HepG2 (cell line): ENCODE measurements around the gene SURF1. TPM values are rescaled to one million over a fixed set of nuclear protein-coding genes. Genes with fewer than 3 reads are reported as not detected.

Source experiments
- AHR ChIP-seq: IDR thresholded peaks from 2 replicates; pipeline ENCODE4 v1.6.1; 2018; ENCODE audit warnings: missing genetic modification reagents, missing compliant biosample characterization
- ASH2L ChIP-seq: fragments of 300-600, 200-600 bp; sonication (generic); IDR thresholded peaks from 2 replicates; pipeline ENCODE4 v1.7.0; 2017; ENCODE audit warnings: low read depth, mild to moderate bottlenecking, moderate library complexity, mixed read lengths, low read length; ENCODE audit not compliant: insufficient read length
- DPF2 ChIP-seq: sonication (generic); formaldehyde crosslinking; IDR thresholded peaks from 2 replicates; pipeline ENCODE4 v1.4.0; 2020; ENCODE audit warnings: mild to moderate bottlenecking, low read depth, missing genetic modification reagents, borderline replicate concordance
- DZIP1 ChIP-seq: sonication (generic); formaldehyde crosslinking; IDR thresholded peaks from 2 replicates; pipeline ENCODE4 v1.5.0; 2020; ENCODE audit warnings: mild to moderate bottlenecking, missing genetic modification reagents
- HDAC6 ChIP-seq: fragments of 200-600 bp; sonication (generic); IDR thresholded peaks from 2 replicates; pipeline ENCODE4 v1.7.0; 2017; ENCODE audit warnings: mild to moderate bottlenecking, antibody characterized with exemption, low read length, low read depth
- JARID2 ChIP-seq: sonication (generic); formaldehyde crosslinking; IDR thresholded peaks from 2 replicates; pipeline ENCODE4 v1.8.1; 2023; ENCODE audit warnings: missing genetic modification reagents, inconsistent platforms; ENCODE audit not compliant: insufficient replicate concordance
- KAT7 ChIP-seq: IDR thresholded peaks from 2 replicates; pipeline ENCODE4 v1.6.1; 2018; ENCODE audit warnings: borderline replicate concordance, missing compliant biosample characterization
- KLF11 ChIP-seq: IDR thresholded peaks from 2 replicates; pipeline ENCODE4 v1.6.1; 2016; ENCODE audit warnings: missing compliant biosample characterization
- KLF13 ChIP-seq: sonication (generic); formaldehyde crosslinking; IDR thresholded peaks from 2 replicates; pipeline ENCODE4 v1.4.0; 2020; ENCODE audit warnings: mild to moderate bottlenecking, missing genetic modification reagents
- KLF16 ChIP-seq, 2 experiments: sonication (generic) in 1 of 2; formaldehyde crosslinking in 1 of 2; IDR thresholded peaks; 2 replicates each; pipeline versions ENCODE4 v1.6.1 to v1.8.0; 2016 to 2023; ENCODE audit warnings: missing genetic modification reagents in 2 of 2, missing compliant biosample characterization in 1 of 2
- MEF2D ChIP-seq: sonication (generic); formaldehyde crosslinking; IDR thresholded peaks from 2 replicates; pipeline ENCODE4 v1.5.1; 2020; ENCODE audit warnings: mild to moderate bottlenecking, missing genetic modification reagents
- NPAS2 ChIP-seq: sonication (generic); formaldehyde crosslinking; IDR thresholded peaks from 2 replicates; pipeline ENCODE4 v1.8.0; 2022; ENCODE audit warnings: mild to moderate bottlenecking, missing genetic modification reagents, borderline replicate concordance
- SIN3B ChIP-seq: fragments of 150-350 bp; IDR thresholded peaks from 2 replicates; pipeline ENCODE4 v1.6.1; 2014; ENCODE audit warnings: low read length
- SRY ChIP-seq: sonication (generic); formaldehyde crosslinking; IDR thresholded peaks from 2 replicates; pipeline ENCODE4 v1.8.0; 2022; ENCODE audit warnings: mild to moderate bottlenecking, missing genetic modification reagents
- TFDP1 ChIP-seq: IDR thresholded peaks from 2 replicates; pipeline ENCODE4 v1.6.1; 2016; ENCODE audit warnings: missing compliant biosample characterization, missing genetic modification reagents, borderline replicate concordance
- YEATS2 ChIP-seq: sonication (generic); formaldehyde crosslinking; IDR thresholded peaks from 2 replicates; pipeline ENCODE4 v1.4.0; 2020; ENCODE audit warnings: missing genetic modification reagents, borderline replicate concordance
- ZBTB42 ChIP-seq: sonication (generic); formaldehyde crosslinking; IDR thresholded peaks from 2 replicates; pipeline ENCODE4 v1.5.0; 2020; ENCODE audit warnings: mild to moderate bottlenecking, missing genetic modification reagents
- ZNF234 ChIP-seq: sonication (generic); formaldehyde crosslinking; conservative IDR thresholded peaks from 2 replicates; pipeline ENCODE4 v1.5.1; 2020; ENCODE audit warnings: mild to moderate bottlenecking, missing genetic modification reagents
- ZNF296 ChIP-seq: sonication (generic); formaldehyde crosslinking; conservative IDR thresholded peaks from 2 replicates; pipeline ENCODE4 v1.5.0; 2020; ENCODE audit warnings: mild to moderate bottlenecking, missing genetic modification reagents
- ZNF543 ChIP-seq: sonication (generic); formaldehyde crosslinking; IDR thresholded peaks from 2 replicates; pipeline ENCODE4 v1.4.0; 2020; ENCODE audit warnings: mild to moderate bottlenecking, missing genetic modification reagents
- ZNF740 ChIP-seq: sonication (generic); formaldehyde crosslinking; IDR thresholded peaks from 2 replicates; pipeline ENCODE4 v1.4.0; 2020; ENCODE audit warnings: missing genetic modification reagents
- ZNF841 ChIP-seq: sonication (generic); formaldehyde crosslinking; IDR thresholded peaks from 2 replicates; pipeline ENCODE4 v1.8.1; 2023; ENCODE audit warnings: missing genetic modification reagents, borderline replicate concordance
- polyA plus RNA-seq, 8 experiments: library from polyadenylated mRNA; depleted of rRNA in 3 of 8; stranded (reverse) in 7 of 8; unstranded in 1 of 8; fragments of >200 nt; fragmentation: Illumina TruSeq in 4 of 8; extraction: Trizol in 4 of 8; gene quantifications; 2 replicates each; pipeline versions ENCODE4 v1.2.1 to v1.2.3, GENCODE V29; 2011 to 2016; ENCODE audit warnings: low read depth in 4 of 8, missing spikeins in 1 of 8, mixed read lengths in 1 of 8; ENCODE audit not compliant: insufficient read depth in 1 of 8
- total RNA-seq, 5 experiments: library from RNA; depleted of rRNA; stranded (reverse); fragments of >200 nt; fragmentation: Illumina TruSeq; extraction: Trizol; gene quantifications; 2 replicates each; pipeline ENCODE4 v1.2.3, GENCODE V29; 2016; ENCODE audit warnings: low read depth in 1 of 5
- TF ChIP-seq, protein P1 (sequence below): IDR thresholded peaks from 2 replicates; pipeline ENCODE4 v1.6.1; 2016; ENCODE audit warnings: low read depth, control low read depth
- TF ChIP-seq, protein P2 (sequence below): IDR thresholded peaks from 2 replicates; pipeline ENCODE4 v1.6.1; 2016

SURF1 gene
- total and polyA plus RNA-seq, 2 of the 13 experiments (the other 11 are each of a cell fraction or from before 2014, with no cell fraction given), result 17.8 to 40.7 TPM

DNA sequence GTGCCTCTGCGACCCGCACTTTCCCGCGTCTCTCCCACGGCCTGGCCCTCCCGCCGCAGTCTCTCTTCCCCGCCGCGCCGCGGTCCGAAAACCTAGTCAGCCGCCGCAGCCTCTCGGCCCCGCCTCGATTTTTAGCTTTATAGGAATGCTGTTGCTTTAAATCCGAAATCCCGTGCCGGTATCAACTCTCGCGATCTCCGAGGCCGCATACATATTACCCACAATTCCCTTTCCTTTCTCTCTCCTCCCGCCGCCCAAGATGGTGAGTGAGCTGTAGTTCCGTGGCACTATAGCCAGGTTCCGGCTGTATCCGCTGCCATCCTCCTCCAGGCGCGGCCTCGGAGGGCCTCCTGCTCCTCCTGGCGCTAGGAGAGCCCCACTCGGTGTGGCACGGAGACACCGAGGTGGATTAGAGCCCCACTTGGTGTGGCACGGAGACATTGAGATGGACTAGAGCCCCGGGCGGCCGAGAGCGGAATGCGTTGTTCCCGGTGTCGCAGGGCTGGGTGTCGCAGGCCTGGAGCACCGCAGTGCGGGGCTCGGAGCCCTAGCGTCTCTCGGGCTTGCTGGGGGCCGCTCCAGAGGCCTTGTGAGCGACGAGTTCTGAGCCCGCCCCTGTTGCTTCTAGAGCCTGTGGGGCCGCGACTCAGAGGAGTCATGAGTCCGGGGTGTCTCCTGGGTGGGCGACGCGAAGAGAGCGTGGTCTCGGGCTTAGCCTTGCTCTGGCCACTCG, 8.1 kb downstream of the SURF1 start, which contains the start of the genes MED22 and RPL7A (continued):
- TF ChIP-seq DPF2 (CRISPR knock-in tag), result no peak
- no peak; the same call in 1 of the 2 replicates for TF ChIP-seq DZIP1 (CRISPR knock-in tag)
- TF ChIP-seq KLF13 (CRISPR knock-in tag), result peak; percentile 69; the same call in 1 of the 2 replicates
- TF ChIP-seq ZNF740 (CRISPR knock-in tag), result peak; percentile 9; the same call in 1 of the 2 replicates
- peak; percentile 66 for TF ChIP-seq KAT7 (CRISPR knock-in tag)
- TF ChIP-seq TFDP1, result peak; percentile 58; the same call in 1 of the 2 replicates
- no peak for TF ChIP-seq SIN3B
- TF ChIP-seq NPAS2 (CRISPR knock-in tag), result no peak
- no peak for TF ChIP-seq KLF11 (CRISPR knock-in tag)
- TF ChIP-seq ZNF296 (CRISPR knock-in tag), result peak; percentile 62; the same call in 1 of the 2 replicates
- TF ChIP-seq HDAC6, result 0 out of 2 replicates have a peak, but pooled peaks have one; percentile 15
- TF ChIP-seq ZNF543 (CRISPR knock-in tag), result peak; percentile 78; the same call in 1 of the 2 replicates
- no peak; the same call in 1 of the 2 replicates for TF ChIP-seq MEF2D (CRISPR knock-in tag)
- peak; percentile 100 for TF ChIP-seq YEATS2 (CRISPR knock-in tag)
- TF ChIP-seq SRY, result no peak; the same call in none of the 2 replicates
- no peak for TF ChIP-seq ZNF841 (CRISPR knock-in tag)
- TF ChIP-seq, protein P1, sequence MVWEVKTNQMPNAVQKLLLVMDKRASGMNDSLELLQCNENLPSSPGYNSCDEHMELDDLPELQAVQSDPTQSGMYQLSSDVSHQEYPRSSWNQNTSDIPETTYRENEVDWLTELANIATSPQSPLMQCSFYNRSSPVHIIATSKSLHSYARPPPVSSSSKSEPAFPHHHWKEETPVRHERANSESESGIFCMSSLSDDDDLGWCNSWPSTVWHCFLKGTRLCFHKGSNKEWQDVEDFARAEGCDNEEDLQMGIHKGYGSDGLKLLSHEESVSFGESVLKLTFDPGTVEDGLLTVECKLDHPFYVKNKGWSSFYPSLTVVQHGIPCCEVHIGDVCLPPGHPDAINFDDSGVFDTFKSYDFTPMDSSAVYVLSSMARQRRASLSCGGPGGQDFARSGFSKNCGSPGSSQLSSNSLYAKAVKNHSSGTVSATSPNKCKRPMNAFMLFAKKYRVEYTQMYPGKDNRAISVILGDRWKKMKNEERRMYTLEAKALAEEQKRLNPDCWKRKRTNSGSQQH (CRISPR knock-in tag), result peak; percentile 67; the same call in 1 of the 2 replicates
- TF ChIP-seq AHR (CRISPR knock-in tag), result peak; percentile 7; the same call in 1 of the 2 replicates
- TF ChIP-seq, protein P2, sequence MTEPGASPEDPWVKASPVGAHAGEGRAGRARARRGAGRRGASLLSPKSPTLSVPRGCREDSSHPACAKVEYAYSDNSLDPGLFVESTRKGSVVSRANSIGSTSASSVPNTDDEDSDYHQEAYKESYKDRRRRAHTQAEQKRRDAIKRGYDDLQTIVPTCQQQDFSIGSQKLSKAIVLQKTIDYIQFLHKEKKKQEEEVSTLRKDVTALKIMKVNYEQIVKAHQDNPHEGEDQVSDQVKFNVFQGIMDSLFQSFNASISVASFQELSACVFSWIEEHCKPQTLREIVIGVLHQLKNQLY (CRISPR knock-in tag), result no peak
- peak; percentile 59; the same call in 1 of the 2 replicates for TF ChIP-seq ZNF234
- TF ChIP-seq JARID2, result no peak
- 0 out of 2 replicates have a peak, but pooled peaks have one; percentile 4 for TF ChIP-seq ZBTB42 (CRISPR knock-in tag)
- peak; percentile 28 to 70; a peak in 2 of 4 replicates for TF ChIP-seq KLF16 (CRISPR knock-in tag; IDR thresholded peaks at IDR 0.05)
- TF ChIP-seq ASH2L, result peak; percentile 84
